Transverse colon (tissue), 4 donors: ENCODE data around the gene ECM2. TPM values are rescaled to one million over a fixed set of nuclear protein-coding genes. Genes with fewer than 3 reads are reported as not detected.

ENCODE experiments used
- DNase-seq: peaks from one replicate; pipeline ENCODE4 v3.0.0-alpha.2; 2019
- H3K27ac ChIP-seq, 4 donors: fragments of 200-600 bp; sonication (generic); 2 replicates each; pipeline ENCODE4 v1.5.1; 2016 to 2018; ENCODE audit warnings: inconsistent platforms in 4 of 4
- H3K27me3 ChIP-seq: fragments of 200-600 bp; sonication (generic); 2 replicates; pipeline ENCODE4 v1.5.1; 2017; ENCODE audit warnings: inconsistent platforms
- H3K36me3 ChIP-seq, 4 donors: fragments of 200-600 bp; sonication (generic); 2 replicates each; pipeline ENCODE4 v1.5.1; 2017 to 2019; ENCODE audit warnings: inconsistent platforms in 4 of 4
- H3K4me1 ChIP-seq, 4 donors: fragments of 200-600 bp; sonication (generic); 2 replicates each; pipeline ENCODE4 v1.5.1; 2017 to 2020; ENCODE audit warnings: inconsistent platforms in 4 of 4
- H3K4me3 ChIP-seq, 4 donors: fragments of 200-600 bp; sonication (generic); 1 replicate in 1 of 4; 2 replicates in 3 of 4; pipeline versions ENCODE4 v1.5.1 to v1.6.1; 2017 to 2019; ENCODE audit warnings: inconsistent platforms in 4 of 4
- H3K9me3 ChIP-seq, 2 donors: fragments of 200-600 bp; sonication (generic); 2 replicates each; pipeline ENCODE4 v1.5.1; 2017 to 2019; ENCODE audit warnings: inconsistent platforms in 2 of 2
- CTCF ChIP-seq, 5 experiments: fragments of 200-600 bp in 3 of 5; fragments of 450-650 bp in 2 of 5; sonication (generic) in 3 of 5; IDR thresholded peaks; 1 replicate in 2 of 5; 2 replicates in 3 of 5; pipeline ENCODE4 v1.5.1; 2016 to 2017; ENCODE audit warnings: antibody characterized with exemption in 5 of 5, inconsistent platforms in 3 of 5, mild to moderate bottlenecking in 2 of 5, moderate library complexity in 1 of 5
- EP300 ChIP-seq: sonication (generic); formaldehyde crosslinking; IDR thresholded peaks from one replicate; pipeline ENCODE4 v1.6.1; 2017; ENCODE audit warnings: antibody characterized with exemption, low read depth
- POLR2A ChIP-seq: fragments of 450-650 bp; IDR thresholded peaks from one replicate; pipeline ENCODE4 v1.6.1; 2016; ENCODE audit warnings: antibody characterized with exemption, mild to moderate bottlenecking, moderate library complexity
- POLR2AphosphoS5 ChIP-seq, 3 donors: sonication (generic); formaldehyde crosslinking; IDR thresholded peaks; one replicate each; pipeline ENCODE4 v1.6.1; 2016; ENCODE audit warnings: antibody characterized with exemption in 3 of 3
- WGBS, 2 donors: methylation state at CpG; one replicate each; pipeline ENCODE4 v1.1.5; 2018; ENCODE audit warnings: low coverage in 1 of 2; 5-methylcytosine and 5-hydroxymethylcytosine counted together
- in situ Hi-C, 4 donors: fragments of 200-750 bp; cut with MboI; loops; one replicate each; pipeline versions ENCODE4 v1.15.0 to v1.15.1; 2017; ENCODE audit warnings: low sequenced_read_pairs in 3 of 4, low pct_ligation_motif_present in 1 of 4, low pct_unique_long_range_greater_than_20kb in 1 of 4
- intact Hi-C: fragments of 100-400 bp; cut with DNase I; formaldehyde crosslinking; loops from one replicate; pipeline ENCODE4 v1.15.1; 2023; ENCODE audit warnings: low total_unique reads
- total RNA-seq, 4 donors: library from RNA; depleted of rRNA; stranded (reverse); fragments of >200 nt; gene quantifications; one replicate each; pipeline ENCODE4 v1.1.0, GENCODE V29; 2016

The ECM2 gene
- total RNA-seq, 4 donors from 2014 or later, result 0.37 to 7.2 (median 3.1) TPM

- Histone ChIP-seq H3K4me3 (no peak overlapping the region), H3K27ac (no peak overlapping the region), H3K9me3 (no peaks in the 10 kb centered on the region), H3K27me3 (no peaks in the 10 kb centered on the region), H3K36me3 (no peaks in the 10 kb centered on the region), H3K4me1 (no peaks in the 10 kb centered on the region)
- no peak for TF ChIP-seq EP300
- no peak for TF ChIP-seq POLR2AphosphoS5 (IDR thresholded peaks at IDR 0.05)
- no peak for TF ChIP-seq CTCF (IDR thresholded peaks at IDR 0.05)
- TF ChIP-seq POLR2A, result no peak
- in situ Hi-C loops, result no loop called here
- intact Hi-C loops, result no loop called here
- DNase-seq, result no peak
- WGBS, 2 donors, result 94 to 95% methylated on average over 2 of the region's 2 CpGs
Measured at GRCh38 chr9:92520837-92521236, 15.0 kb downstream of the ECM2 start.

DNA sequence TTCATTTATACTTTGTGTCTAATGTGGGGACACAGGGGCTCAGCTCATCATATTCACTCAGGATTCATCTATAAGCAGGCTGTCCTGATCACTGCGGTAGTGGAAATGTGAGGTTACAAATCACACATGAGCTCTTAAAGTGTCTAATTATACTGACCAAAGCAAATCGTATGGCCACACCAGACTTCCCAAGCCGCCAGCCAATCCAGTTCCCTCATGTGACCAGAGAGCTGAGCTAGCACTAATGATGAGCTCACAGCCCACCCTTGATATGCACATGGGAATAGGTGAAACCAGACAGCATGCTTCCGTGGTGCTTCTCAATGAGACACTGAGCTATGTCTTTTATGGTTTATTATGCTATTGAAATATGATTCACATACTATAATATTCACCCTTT lies 17.6 kb downstream of the ECM2 start:
- Histone ChIP-seq H3K4me1 (peaks cover 0 to under 1% (median under 1%) of the 10 kb centered on the region in 4 donors), H3K27me3 (no peaks in the 10 kb centered on the region), H3K36me3 (no peaks in the 10 kb centered on the region), H3K27ac (no peak overlapping the region), H3K9me3 (no peaks in the 10 kb centered on the region), H3K4me3 (no peak overlapping the region)
- in situ Hi-C loops, result no loop called here
- WGBS, 2 donors, result 83 to 89% methylated on average over 1 to 4 of the region's 4 CpGs
- intact Hi-C loops, result no loop called here
- no peak for DNase-seq
- TF ChIP-seq EP300, result no peak
- TF ChIP-seq POLR2AphosphoS5 (IDR thresholded peaks at IDR 0.05), result no peak

- intact Hi-C loops (no loop called here), in situ Hi-C loops (no loop called here)
- H3K36me3 ChIP-seq, result no peaks in the 10 kb centered on the region
- no peaks in the 10 kb centered on the region for H3K27me3 ChIP-seq
- H3K27ac ChIP-seq, result no peak overlapping the region
- DNase-seq, result no peak
- WGBS, 2 donors, result 87 to 92% methylated on average over 2 to 3 of the region's 3 CpGs
- H3K9me3 ChIP-seq, result no peaks in the 10 kb centered on the region
- H3K4me3 ChIP-seq, result no peak overlapping the region
- TF ChIP-seq CTCF (IDR thresholded peaks at IDR 0.05), result no peak
- TF ChIP-seq POLR2AphosphoS5 (IDR thresholded peaks at IDR 0.05), result no peak
- no peak for TF ChIP-seq POLR2A
- TF ChIP-seq EP300, result no peak
- peaks cover 0 to 12% (median 10%) of the 10 kb centered on the region in 4 donors for H3K4me1 ChIP-seq
Measured at GRCh38 chr9:92517046-92517445, 18.7 kb downstream of the ECM2 start.

- intact Hi-C loops, result no loop called here
- Histone ChIP-seq H3K4me1 (peaks cover 0 to 17% (median 13%) of the 10 kb centered on the region in 4 donors), H3K4me3 (no peak overlapping the region), H3K36me3 (no peaks in the 10 kb centered on the region), H3K9me3 (no peaks in the 10 kb centered on the region), H3K27ac (no peak overlapping the region), H3K27me3 (no peaks in the 10 kb centered on the region)
- TF ChIP-seq POLR2AphosphoS5 (IDR thresholded peaks at IDR 0.05) (no peak), POLR2A (no peak), CTCF (IDR thresholded peaks at IDR 0.05) (no peak), EP300 (no peak)
- no peak for DNase-seq
- in situ Hi-C loops, result no loop called here
- 95 to 100% methylated on average over 1 of the region's 1 CpG for WGBS, 2 donors
Measured at GRCh38 chr9:92516521-92516920, 19.3 kb downstream of the ECM2 start.

DNA sequence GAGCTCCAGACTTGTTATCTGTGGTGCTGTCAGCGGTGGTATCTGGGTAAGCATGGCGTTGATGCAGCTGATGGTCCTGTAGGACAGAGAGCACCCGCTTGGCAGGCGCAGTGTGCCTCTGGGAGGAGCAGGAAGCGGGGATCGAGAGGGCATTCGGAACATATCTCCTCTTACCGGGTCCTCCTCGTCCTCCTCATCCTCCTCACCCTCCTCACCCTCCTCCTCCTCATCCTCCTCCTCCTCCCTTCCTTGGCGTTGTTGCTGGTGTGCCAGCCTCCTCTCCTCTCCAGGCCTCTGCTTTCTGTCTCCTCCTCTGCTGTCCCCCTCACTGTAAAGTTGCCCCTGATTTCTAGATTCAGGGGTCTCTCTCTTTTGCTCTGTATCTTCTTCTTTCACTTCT lies 21.2 kb downstream of the ECM2 start:
- no peak for TF ChIP-seq EP300
- no peak for TF ChIP-seq CTCF (IDR thresholded peaks at IDR 0.05)
- no peak for TF ChIP-seq POLR2AphosphoS5 (IDR thresholded peaks at IDR 0.05)
- TF ChIP-seq POLR2A, result no peak
- Histone ChIP-seq H3K4me1 (peaks cover 0 to 18% (median 13%) of the 10 kb centered on the region in 4 donors), H3K27ac (no peak overlapping the region), H3K9me3 (no peaks in the 10 kb centered on the region), H3K4me3 (no peak overlapping the region), H3K27me3 (no peaks in the 10 kb centered on the region), H3K36me3 (no peaks in the 10 kb centered on the region)
- in situ Hi-C loops, result no loop called here
- DNase-seq, result no peak
- intact Hi-C loops, result no loop called here
- WGBS, 2 donors, result 88 to 95% methylated on average over 3 to 10 of the region's 10 CpGs
